ENCODE measurements around the gene ZNF780B.

ZNF780B gene

DNA sequence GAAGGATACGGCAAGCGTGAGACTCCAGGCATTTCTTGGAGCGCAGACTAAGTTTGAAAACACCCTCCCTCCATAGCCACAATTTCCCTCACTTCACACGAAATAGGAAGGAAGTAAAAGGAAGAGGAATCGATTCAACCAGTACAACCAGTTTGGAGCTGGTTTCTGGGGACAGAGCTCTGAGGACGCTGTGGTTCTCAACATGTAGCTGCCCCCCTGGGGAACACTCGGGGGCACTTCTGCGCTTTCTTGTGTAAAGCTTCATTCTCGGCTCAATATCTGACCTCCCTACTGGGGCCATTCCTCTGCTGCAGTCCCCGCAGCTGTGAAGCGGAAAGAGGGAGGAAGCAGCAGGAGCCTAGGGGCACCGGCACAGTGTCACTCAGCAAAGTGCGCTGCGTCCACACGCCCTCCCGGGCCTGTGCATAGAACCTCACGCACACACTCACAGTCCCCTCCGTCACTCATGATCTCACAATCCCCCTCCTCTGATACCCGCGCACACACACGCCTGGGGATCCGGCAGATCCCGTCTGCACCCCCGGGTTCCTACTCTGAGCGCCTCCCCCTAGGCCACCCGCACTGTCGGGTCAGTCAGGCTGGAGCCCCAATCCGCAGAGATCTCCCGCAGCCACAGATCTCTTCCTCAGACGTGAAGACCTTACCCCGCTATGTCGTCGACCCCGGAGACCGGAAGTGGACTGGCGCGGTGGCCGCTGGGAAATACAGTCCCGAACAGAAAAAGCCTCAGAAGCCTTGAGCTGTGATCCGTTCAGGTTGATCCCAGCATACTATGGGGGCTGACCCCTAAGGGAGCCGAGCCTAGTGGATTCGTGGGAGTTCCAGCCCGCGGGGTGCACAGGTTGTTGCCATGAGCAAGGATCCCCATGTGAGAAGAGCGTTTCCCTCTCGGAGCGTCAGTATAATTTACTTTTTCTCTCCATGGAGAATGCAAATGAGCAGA is 34.5 kb upstream of the ZNF780B start, which contains the start of gene ZNF780A:
Gene ZNF780A, minus strand, starts transcription at position 703 of the 964 bp plus-strand sequence. CDS start 6,190 bp downstream, outside the sequence.
- peak; percentile 16 for DNase-seq (ENCODE audit: low read depth)
- peak within 1 kb of the TSS; percentile 80 for H3K4me3 ChIP-seq (ENCODE audit: low read length)
- TF ChIP-seq, protein P1, sequence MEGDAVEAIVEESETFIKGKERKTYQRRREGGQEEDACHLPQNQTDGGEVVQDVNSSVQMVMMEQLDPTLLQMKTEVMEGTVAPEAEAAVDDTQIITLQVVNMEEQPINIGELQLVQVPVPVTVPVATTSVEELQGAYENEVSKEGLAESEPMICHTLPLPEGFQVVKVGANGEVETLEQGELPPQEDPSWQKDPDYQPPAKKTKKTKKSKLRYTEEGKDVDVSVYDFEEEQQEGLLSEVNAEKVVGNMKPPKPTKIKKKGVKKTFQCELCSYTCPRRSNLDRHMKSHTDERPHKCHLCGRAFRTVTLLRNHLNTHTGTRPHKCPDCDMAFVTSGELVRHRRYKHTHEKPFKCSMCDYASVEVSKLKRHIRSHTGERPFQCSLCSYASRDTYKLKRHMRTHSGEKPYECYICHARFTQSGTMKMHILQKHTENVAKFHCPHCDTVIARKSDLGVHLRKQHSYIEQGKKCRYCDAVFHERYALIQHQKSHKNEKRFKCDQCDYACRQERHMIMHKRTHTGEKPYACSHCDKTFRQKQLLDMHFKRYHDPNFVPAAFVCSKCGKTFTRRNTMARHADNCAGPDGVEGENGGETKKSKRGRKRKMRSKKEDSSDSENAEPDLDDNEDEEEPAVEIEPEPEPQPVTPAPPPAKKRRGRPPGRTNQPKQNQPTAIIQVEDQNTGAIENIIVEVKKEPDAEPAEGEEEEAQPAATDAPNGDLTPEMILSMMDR (conservative IDR thresholded peaks at IDR 0.05; ENCODE audit: low read depth, low read length), result no peak

DNA sequence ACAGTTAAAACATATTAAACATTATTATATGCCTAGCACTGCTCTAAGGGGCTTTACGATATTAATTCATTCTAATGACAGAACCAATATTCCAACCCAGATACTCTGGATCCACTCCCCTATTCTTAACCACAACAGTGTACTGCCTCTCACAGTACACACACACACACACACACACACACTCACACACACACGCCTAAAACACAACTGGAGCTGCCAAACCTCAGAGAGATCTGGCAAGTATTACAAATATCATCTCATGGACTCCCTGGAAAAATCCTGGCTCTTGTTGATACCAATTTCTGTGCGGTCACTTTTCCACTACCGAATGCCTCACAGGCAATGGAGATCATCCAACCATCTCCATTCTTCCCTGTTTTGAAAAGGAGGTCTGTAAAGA is 33.4 kb upstream of the ZNF780B start:
- H3K4me3 ChIP-seq (ENCODE audit: low read length), result peak overlapping the region; percentile 80
- no peak for DNase-seq (ENCODE audit: low read depth)

DNA sequence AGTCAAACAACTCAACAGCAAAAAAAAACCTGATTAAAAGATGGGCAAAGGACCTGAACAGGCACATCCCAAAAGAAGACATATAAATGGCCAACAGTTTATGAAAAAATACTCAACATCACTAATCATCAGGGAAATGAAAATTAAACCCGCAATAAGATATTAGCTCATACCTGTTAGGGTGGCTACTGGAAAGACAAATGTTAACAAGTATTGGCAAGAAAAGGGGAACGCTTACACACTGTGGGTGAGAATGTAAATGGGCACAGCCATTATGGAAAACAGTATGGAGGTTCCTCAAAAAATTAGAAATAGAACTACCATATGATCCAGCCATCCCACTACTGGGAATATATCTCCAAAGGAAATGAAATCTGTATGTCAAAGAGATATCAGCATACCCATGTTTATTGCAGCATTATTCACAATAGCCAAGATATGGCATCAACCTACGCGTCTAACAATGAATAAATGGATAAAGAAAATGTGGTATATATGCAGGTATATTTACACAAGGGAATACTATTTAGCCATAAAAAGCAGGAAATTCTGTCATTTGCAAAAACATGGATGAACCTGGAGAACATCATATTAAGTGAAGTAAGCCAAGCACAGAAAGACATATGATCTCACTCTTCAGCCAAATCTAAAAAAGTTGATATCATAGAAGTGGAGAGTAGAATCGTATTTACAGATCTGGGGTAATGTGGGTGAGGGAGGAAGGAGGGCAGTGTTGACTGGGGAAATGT is 32.4 kb upstream of the ZNF780B start:
- TF ChIP-seq, protein P1 (conservative IDR thresholded peaks at IDR 0.05; ENCODE audit: low read depth, low read length), result no peak
- H3K4me3 ChIP-seq (ENCODE audit: low read length), result no peak overlapping the region
- no peak for DNase-seq (ENCODE audit: low read depth)

More for the DNA sequence above, 33.4 kb upstream of the ZNF780B start:
- TF ChIP-seq, protein P1 (conservative IDR thresholded peaks at IDR 0.05; ENCODE audit: low read depth, low read length), result no peak

- no peak for DNase-seq (ENCODE audit: low read depth)
- TF ChIP-seq, protein P1 (conservative IDR thresholded peaks at IDR 0.05; ENCODE audit: low read depth, low read length), result no peak
- no peak overlapping the region for H3K4me3 ChIP-seq (ENCODE audit: low read length)
Measured at GRCh38 chr19:40084948-40085347, 28.9 kb upstream of the ZNF780B start.

- DNase-seq (ENCODE audit: low read depth), result no peak
- no peak overlapping the region for H3K4me3 ChIP-seq (ENCODE audit: low read length)
Measured at GRCh38 chr19:40081411-40081810, 25.4 kb upstream of the ZNF780B start.

DNA sequence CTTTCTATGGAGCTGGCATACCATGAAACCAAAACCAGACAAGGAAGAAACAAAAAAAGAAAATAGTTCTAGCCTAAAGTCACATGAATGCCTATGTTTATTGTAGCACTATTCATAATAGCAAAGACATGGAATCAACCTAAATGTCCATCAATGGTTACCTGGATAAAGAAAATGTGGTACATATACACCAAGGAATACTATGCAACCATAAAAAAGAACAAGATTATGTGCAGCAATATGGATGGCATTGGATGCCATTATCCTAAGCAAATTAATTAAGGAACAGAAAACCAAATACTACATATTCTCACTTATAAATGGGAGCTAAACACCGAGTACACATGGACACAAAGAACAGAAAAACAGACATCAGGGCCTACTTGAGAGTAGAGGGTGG is 24.3 kb upstream of the ZNF780B start:
- H3K4me3 ChIP-seq (ENCODE audit: low read length), result no peak overlapping the region
- DNase-seq (ENCODE audit: low read depth), result no peak
- TF ChIP-seq, protein P1 (conservative IDR thresholded peaks at IDR 0.05; ENCODE audit: low read depth, low read length), result no peak

More at GRCh38 chr19:40081411-40081810, 25.4 kb upstream of the ZNF780B start:
- TF ChIP-seq, protein P1 (conservative IDR thresholded peaks at IDR 0.05; ENCODE audit: low read depth, low read length), result no peak
